Measurements from ENCODE around the gene ARID5B. TPM values are rescaled to one million over a fixed set of nuclear protein-coding genes. Genes with fewer than 3 reads are reported as not detected.

ARID5B gene, protein sequence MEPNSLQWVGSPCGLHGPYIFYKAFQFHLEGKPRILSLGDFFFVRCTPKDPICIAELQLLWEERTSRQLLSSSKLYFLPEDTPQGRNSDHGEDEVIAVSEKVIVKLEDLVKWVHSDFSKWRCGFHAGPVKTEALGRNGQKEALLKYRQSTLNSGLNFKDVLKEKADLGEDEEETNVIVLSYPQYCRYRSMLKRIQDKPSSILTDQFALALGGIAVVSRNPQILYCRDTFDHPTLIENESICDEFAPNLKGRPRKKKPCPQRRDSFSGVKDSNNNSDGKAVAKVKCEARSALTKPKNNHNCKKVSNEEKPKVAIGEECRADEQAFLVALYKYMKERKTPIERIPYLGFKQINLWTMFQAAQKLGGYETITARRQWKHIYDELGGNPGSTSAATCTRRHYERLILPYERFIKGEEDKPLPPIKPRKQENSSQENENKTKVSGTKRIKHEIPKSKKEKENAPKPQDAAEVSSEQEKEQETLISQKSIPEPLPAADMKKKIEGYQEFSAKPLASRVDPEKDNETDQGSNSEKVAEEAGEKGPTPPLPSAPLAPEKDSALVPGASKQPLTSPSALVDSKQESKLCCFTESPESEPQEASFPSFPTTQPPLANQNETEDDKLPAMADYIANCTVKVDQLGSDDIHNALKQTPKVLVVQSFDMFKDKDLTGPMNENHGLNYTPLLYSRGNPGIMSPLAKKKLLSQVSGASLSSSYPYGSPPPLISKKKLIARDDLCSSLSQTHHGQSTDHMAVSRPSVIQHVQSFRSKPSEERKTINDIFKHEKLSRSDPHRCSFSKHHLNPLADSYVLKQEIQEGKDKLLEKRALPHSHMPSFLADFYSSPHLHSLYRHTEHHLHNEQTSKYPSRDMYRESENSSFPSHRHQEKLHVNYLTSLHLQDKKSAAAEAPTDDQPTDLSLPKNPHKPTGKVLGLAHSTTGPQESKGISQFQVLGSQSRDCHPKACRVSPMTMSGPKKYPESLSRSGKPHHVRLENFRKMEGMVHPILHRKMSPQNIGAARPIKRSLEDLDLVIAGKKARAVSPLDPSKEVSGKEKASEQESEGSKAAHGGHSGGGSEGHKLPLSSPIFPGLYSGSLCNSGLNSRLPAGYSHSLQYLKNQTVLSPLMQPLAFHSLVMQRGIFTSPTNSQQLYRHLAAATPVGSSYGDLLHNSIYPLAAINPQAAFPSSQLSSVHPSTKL
- 16.5 and 22.8 TPM in 2 replicates for total RNA-seq

DNA sequence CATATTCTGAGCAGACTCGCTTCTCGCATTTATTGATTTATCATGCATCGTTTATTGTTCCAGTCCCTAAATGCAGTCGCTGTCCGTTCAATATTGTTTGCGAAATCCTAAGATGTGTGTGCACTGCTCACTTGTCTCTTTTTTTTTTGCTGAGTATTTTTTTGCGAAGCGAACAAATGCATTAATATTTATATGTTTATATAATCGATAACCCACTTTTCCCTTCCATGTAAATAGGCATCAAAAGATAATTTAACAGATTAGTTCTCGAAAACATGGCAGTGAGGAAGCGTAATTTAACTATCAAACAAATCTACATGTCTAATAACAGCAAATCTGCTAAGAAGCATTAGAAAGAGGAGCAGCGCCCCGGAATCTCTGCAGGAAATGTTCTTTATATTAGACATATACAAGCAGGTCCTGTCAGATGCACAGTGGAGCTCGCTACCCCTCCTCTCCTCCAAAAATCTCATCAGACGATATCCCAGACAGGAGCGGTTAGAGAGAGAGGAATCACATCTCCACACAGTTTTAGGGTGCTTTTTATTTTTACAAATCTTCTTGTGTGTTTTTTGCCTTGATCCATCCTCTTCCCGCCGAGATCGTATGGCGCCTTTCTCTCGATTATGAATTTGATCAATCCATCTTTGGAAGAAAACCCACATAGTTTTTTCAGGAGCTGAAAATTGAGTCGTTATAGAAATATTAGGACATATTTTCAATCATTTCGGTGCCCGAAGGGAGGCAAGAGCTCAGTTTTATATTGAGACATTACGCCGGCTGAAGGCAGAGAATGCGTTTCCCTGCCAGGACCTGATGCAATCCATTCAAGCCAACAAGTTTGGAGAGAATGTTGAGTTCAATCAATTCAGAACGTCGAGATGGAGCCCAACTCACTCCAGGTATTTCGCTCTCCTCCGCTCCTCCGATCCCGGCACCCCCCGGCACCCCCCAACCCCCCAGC is at the start of gene ARID5B:
Gene ARID5B, plus strand, starts transcription at position 871 of the 964 bp plus-strand sequence. Its CDS starts 11 bp downstream, at position 882.
- peak within 1 kb of the TSS; percentile 75 for H3K4me3 ChIP-seq (ENCODE audit: low read depth, low read length)
- TF ChIP-seq, protein P1, sequence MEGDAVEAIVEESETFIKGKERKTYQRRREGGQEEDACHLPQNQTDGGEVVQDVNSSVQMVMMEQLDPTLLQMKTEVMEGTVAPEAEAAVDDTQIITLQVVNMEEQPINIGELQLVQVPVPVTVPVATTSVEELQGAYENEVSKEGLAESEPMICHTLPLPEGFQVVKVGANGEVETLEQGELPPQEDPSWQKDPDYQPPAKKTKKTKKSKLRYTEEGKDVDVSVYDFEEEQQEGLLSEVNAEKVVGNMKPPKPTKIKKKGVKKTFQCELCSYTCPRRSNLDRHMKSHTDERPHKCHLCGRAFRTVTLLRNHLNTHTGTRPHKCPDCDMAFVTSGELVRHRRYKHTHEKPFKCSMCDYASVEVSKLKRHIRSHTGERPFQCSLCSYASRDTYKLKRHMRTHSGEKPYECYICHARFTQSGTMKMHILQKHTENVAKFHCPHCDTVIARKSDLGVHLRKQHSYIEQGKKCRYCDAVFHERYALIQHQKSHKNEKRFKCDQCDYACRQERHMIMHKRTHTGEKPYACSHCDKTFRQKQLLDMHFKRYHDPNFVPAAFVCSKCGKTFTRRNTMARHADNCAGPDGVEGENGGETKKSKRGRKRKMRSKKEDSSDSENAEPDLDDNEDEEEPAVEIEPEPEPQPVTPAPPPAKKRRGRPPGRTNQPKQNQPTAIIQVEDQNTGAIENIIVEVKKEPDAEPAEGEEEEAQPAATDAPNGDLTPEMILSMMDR (conservative IDR thresholded peaks at IDR 0.05; ENCODE audit: low read depth, low read length): no peak
- no peak for DNase-seq (ENCODE audit: low read depth)

DNA sequence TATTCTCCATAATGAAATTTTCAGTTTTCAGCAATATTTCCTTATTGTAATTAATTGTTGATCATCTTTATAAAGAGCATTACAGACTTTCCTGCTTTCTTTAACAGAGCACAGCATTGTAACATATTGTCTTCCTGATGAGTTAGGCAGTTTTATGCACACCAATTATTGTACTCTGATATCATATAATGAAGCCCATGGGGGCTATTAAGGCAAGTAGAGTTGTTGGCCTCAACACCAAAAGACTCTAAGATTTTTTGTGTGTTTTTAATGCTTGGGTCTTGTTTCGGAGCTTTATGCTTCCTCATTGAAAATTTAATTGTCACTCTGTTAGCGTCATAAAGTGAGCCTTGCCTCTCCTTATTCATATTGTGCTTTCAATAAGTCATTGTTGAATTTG is 49.2 kb upstream of the ARID5B start:
- no peak for DNase-seq (ENCODE audit: low read depth)
- H3K4me3 ChIP-seq (ENCODE audit: low read depth, low read length): no peak overlapping the region
- TF ChIP-seq, protein P1 (conservative IDR thresholded peaks at IDR 0.05; ENCODE audit: low read depth, low read length): no peak

GRCh38 chr10:61855771-61856170 is 45.7 kb upstream of the ARID5B start:
- DNase-seq (ENCODE audit: low read depth): no peak
- TF ChIP-seq, protein P1 (conservative IDR thresholded peaks at IDR 0.05; ENCODE audit: low read depth, low read length): no peak
- no peak overlapping the region for H3K4me3 ChIP-seq (ENCODE audit: low read depth, low read length)

DNA sequence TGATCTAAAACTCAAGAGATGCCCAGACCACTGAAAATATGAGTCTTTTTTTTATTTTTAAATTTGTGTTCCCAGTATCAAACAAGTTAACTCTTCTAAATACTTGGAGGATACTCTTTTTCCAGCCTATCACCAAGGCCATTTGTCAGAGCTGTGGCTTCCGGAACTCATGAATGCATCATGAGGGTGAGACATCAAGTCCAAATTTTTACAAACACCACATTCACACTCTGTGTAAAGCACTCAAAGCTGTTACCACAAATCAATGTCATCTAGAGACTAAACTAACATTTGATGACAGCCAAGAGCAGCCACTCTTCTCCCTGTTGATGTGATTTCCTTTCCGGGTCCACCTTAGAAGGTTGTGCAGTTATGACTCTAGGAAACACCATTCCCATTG is 43.8 kb upstream of the ARID5B start:
- no peak for DNase-seq (ENCODE audit: low read depth)
- no peak overlapping the region for H3K4me3 ChIP-seq (ENCODE audit: low read depth, low read length)
- TF ChIP-seq, protein P1 (conservative IDR thresholded peaks at IDR 0.05; ENCODE audit: low read depth, low read length): no peak

GRCh38 chr10:61859786-61860185 is 41.7 kb upstream of the ARID5B start:
- TF ChIP-seq, protein P1 (conservative IDR thresholded peaks at IDR 0.05; ENCODE audit: low read depth, low read length): no peak
- no peak for DNase-seq (ENCODE audit: low read depth)
- no peak overlapping the region for H3K4me3 ChIP-seq (ENCODE audit: low read depth, low read length)
